ENCODE measurements around the gene IFI16. TPM values are rescaled to one million over a fixed set of nuclear protein-coding genes. Genes with fewer than 3 reads are reported as not detected.

Gene IFI16
- total RNA-seq, 5 donors from 2014 or later (not counting 1 experiment from before 2014, with no cell fraction given) = 78.7 to 123 (median 106) TPM

DNA sequence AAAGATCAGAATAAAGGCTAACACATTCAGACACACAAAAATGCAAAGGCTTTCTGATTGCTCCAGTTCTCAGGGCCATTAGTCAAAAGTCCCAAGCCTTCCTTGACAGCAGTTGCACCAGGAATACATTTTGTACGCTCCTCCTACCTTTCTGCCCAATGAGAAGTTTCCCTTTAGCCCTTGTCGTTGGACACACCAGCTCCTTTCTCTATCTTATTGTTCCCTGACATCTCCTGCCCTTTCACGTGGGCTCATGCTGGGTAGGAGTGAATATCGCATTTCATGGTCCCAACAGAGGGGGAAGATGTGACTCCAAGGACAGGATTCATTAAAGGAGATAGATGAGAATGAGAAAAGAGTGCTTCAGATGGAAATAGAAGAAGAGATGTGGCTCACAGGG lies 33.5 kb upstream of the IFI16 start:
- Mint-ChIP-seq H3K27ac (no peak overlapping the region), H3K4me1 (peaks cover 0 to 15% (median 0%) of the 10 kb centered on the region in 3 donors), H3K36me3 (peaks cover 71% of the 10 kb centered on the region), H3K27me3 (no peaks in the 10 kb centered on the region), H3K9me3 (peaks cover 4 to 14% (median 10%) of the 10 kb centered on the region in 3 donors), H3K4me3 (no peak overlapping the region)
- H3K9me3 ChIP-seq = no peaks in the 10 kb centered on the region
- no peak overlapping the region for H3K27ac ChIP-seq (ENCODE audit: low read length)
- H3K27me3 ChIP-seq (replicated peaks in 1 of 2; ENCODE audit: control insufficient read depth in 2 of 2, extremely low read depth in 1 of 2, insufficient read depth in 2 of 2, low read length in 1 of 2) = no peaks in the 10 kb centered on the region
- no peak for ATAC-seq (replicated peaks in 1 of 4)
- H3K36me3 ChIP-seq (ENCODE audit: control insufficient read depth in 2 of 2, extremely low read depth in 1 of 2, insufficient read depth in 1 of 2, low read length in 1 of 2) = peaks cover 0 to 22% of the 10 kb centered on the region in 2 donors
- H3K4me3 ChIP-seq (ENCODE audit: control insufficient read depth in 1 of 2, extremely low read depth in 1 of 2, low read length in 1 of 2) = no peak overlapping the region
- 83% methylated on average over 2 of the region's 4 CpGs for WGBS (ENCODE audit: insufficient coverage)
- CTCF ChIA-PET = no interaction called here
- POLR2A ChIA-PET = no interaction called here
- H3K4me1 ChIP-seq (ENCODE audit: control insufficient read depth in 1 of 2, extremely low read depth in 1 of 2, insufficient read depth in 2 of 2, low read length in 2 of 2) = no peaks in the 10 kb centered on the region
- DNase-seq = no peak

DNA sequence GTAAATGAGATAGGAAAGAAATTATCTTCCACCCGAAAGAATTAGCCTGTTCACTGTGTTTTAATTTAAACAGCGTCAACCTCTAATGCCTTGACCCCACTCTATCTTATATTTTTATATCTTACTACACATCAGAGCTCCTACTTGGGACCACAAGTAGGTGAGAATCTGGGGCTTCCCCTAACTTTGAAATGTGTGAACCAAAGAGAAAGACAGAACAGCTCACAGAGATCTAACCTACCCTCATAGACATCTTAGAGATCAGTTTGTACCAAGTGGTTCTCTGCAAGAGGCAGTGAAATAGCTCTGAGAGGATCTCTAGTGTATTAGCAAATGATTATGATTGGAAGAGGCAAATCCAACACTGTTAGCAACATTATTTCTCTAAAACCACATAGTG lies 31.0 kb upstream of the IFI16 start:
- WGBS (ENCODE audit: insufficient coverage) = no CpG with 5 or more reads among the region's 2 CpGs
- H3K27ac Mint-ChIP-seq = no peak overlapping the region
- Histone ChIP-seq H3K4me1 (ENCODE audit: control insufficient read depth in 1 of 2, extremely low read depth in 1 of 2, insufficient read depth in 2 of 2, low read length in 2 of 2) (no peaks in the 10 kb centered on the region), H3K36me3 (ENCODE audit: control insufficient read depth in 2 of 2, extremely low read depth in 1 of 2, insufficient read depth in 1 of 2, low read length in 1 of 2) (peaks cover 0 to 22% of the 10 kb centered on the region in 2 donors), H3K9me3 (no peaks in the 10 kb centered on the region), H3K27me3 (replicated peaks in 1 of 2; ENCODE audit: control insufficient read depth in 2 of 2, extremely low read depth in 1 of 2, insufficient read depth in 2 of 2, low read length in 1 of 2) (no peaks in the 10 kb centered on the region), H3K4me3 (ENCODE audit: control insufficient read depth in 1 of 2, extremely low read depth in 1 of 2, low read length in 1 of 2) (no peak overlapping the region), H3K27ac (ENCODE audit: low read length) (peak overlapping the region; percentile 3)
- DNase-seq (peak in 3 of 35 experiments; percentile 3 to 58 (median 7)), ATAC-seq (replicated peaks in 1 of 4) (peak in 3 of 4 experiments; percentile 41 to 76 (median 68))
- H3K4me1 Mint-ChIP-seq = peaks cover 0 to 13% (median 2%) of the 10 kb centered on the region in 3 donors
- H3K4me3 Mint-ChIP-seq = no peak overlapping the region
- peaks cover 6 to 33% (median 27%) of the 10 kb centered on the region in 3 donors for H3K9me3 Mint-ChIP-seq
- H3K36me3 Mint-ChIP-seq = peaks cover 79% of the 10 kb centered on the region
- ChIA-PET CTCF (interaction anchor here in 1 of 2 donors (0.6 to 1.1 kb wide), 4 partner anchors 20 to 184 kb away, joined by 3 to 5 read pairs (median 4); no protein-coding TSS in a partner anchor), POLR2A (interaction anchor here in 1 of 2 donors (0.6 kb wide), 1 partner anchor 861 kb away, joined by 6 read pairs; no protein-coding TSS in a partner anchor)
- no peaks in the 10 kb centered on the region for H3K27me3 Mint-ChIP-seq

DNA sequence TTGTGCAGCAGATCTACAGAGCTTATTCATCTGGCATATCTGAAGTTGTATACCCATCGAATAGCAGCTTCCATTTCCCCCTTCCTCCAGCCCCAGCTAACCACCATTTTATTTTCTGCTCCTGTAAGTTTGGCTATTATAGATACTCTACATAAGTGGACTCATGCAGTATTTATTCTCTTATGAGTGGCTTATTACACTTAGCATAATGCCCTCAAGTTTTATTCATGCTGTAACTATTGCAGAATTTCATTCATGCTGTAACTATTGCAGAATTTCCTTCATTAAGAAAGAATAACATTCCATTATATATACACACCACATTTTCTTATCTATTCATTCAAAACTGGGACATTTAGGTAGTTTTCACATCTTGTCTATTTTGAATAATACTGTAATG lies 30.5 kb upstream of the IFI16 start:
- no CpG with 5 or more reads among the region's 1 CpG for WGBS (ENCODE audit: insufficient coverage)
- POLR2A ChIA-PET = no interaction called here
- peaks cover 0 to 17% of the 10 kb centered on the region in 2 donors for H3K36me3 ChIP-seq (ENCODE audit: control insufficient read depth in 2 of 2, extremely low read depth in 1 of 2, insufficient read depth in 1 of 2, low read length in 1 of 2)
- no peak overlapping the region for H3K27ac ChIP-seq (ENCODE audit: low read length)
- H3K4me3 ChIP-seq (ENCODE audit: control insufficient read depth in 1 of 2, extremely low read depth in 1 of 2, low read length in 1 of 2) = no peak overlapping the region
- ATAC-seq (replicated peaks in 1 of 4) = no peak
- peaks cover 0 to 15% (median 2%) of the 10 kb centered on the region in 3 donors for H3K4me1 Mint-ChIP-seq
- H3K9me3 Mint-ChIP-seq = peaks cover 6 to 37% (median 29%) of the 10 kb centered on the region in 3 donors
- H3K27ac Mint-ChIP-seq = no peak overlapping the region
- CTCF ChIA-PET = interaction anchor here in 1 of 2 donors (1.1 kb wide), 2 partner anchors 29 to 184 kb away, joined by 3 to 5 read pairs; no protein-coding TSS in a partner anchor
- H3K27me3 ChIP-seq (replicated peaks in 1 of 2; ENCODE audit: control insufficient read depth in 2 of 2, extremely low read depth in 1 of 2, insufficient read depth in 2 of 2, low read length in 1 of 2) = no peaks in the 10 kb centered on the region
- H3K27me3 Mint-ChIP-seq = no peaks in the 10 kb centered on the region
- DNase-seq = no peak
- no peak overlapping the region for H3K4me3 Mint-ChIP-seq
- H3K4me1 ChIP-seq (ENCODE audit: control insufficient read depth in 1 of 2, extremely low read depth in 1 of 2, insufficient read depth in 2 of 2, low read length in 2 of 2) = no peaks in the 10 kb centered on the region
- H3K36me3 Mint-ChIP-seq = peaks cover 79% of the 10 kb centered on the region
- H3K9me3 ChIP-seq = no peaks in the 10 kb centered on the region

DNA sequence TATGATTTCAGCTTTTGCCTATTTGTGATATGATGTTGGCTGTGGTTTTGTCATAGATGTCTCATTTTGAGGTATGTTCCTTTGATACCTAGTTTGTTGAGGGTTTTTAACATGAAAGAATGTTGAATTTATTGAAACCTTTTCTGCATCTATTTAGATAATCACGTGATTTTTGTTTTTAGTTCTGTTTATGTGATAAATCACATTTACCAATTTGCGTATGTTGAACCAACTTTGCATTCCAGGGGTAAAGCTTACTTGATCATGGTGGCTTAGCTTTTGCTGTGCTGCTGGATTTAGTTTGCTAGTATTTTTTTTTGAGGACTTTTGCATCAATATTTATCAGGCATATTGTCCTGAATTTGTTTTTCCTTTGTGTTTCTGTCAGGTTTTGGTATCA lies 26.5 kb upstream of the IFI16 start:
- CTCF ChIA-PET = no interaction called here

DNA sequence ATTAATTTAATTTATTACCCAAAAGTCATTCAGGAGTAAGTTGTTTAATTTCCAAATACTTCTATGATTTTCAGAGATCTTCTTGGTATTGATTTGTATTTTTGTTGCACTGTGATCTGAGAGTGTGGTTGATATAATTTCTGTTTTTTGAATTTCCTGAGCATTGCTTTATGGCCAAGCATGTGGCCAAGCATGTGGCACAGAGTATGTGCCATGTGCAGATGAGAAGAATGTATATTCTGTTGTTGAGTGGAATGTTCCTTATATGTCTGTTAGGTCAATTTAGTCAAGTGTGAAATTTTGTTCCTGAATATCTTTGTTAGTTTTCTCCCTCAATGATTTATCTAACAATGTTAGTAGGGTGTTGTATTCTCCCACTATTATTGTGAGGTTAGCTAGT lies 25.3 kb upstream of the IFI16 start:
- H3K4me3 Mint-ChIP-seq = no peak overlapping the region
- peaks cover 0 to 19% (median 10%) of the 10 kb centered on the region in 3 donors for H3K4me1 Mint-ChIP-seq
- H3K27ac Mint-ChIP-seq = no peak overlapping the region
- POLR2A ChIA-PET = interaction anchor here in 1 of 2 donors (0.6 kb wide), 1 partner anchor 25 kb away, joined by 4 read pairs; no protein-coding TSS in a partner anchor
- H3K27me3 ChIP-seq (replicated peaks in 1 of 2; ENCODE audit: control insufficient read depth in 2 of 2, extremely low read depth in 1 of 2, insufficient read depth in 2 of 2, low read length in 1 of 2) = no peaks in the 10 kb centered on the region
- no peaks in the 10 kb centered on the region for H3K27me3 Mint-ChIP-seq
- peaks cover 0 to 4% of the 10 kb centered on the region in 2 experiments for H3K4me1 ChIP-seq (ENCODE audit: control insufficient read depth in 1 of 2, extremely low read depth in 1 of 2, insufficient read depth in 2 of 2, low read length in 2 of 2)
- no peak overlapping the region for H3K4me3 ChIP-seq (ENCODE audit: control insufficient read depth in 1 of 2, extremely low read depth in 1 of 2, low read length in 1 of 2)
- CTCF ChIA-PET = no interaction called here
- DNase-seq = no peak
- no peak overlapping the region for H3K27ac ChIP-seq (ENCODE audit: low read length)
- no peak for ATAC-seq (replicated peaks in 1 of 4)
- no peaks in the 10 kb centered on the region for H3K9me3 ChIP-seq
- peaks cover 6 to 43% (median 28%) of the 10 kb centered on the region in 3 donors for H3K9me3 Mint-ChIP-seq
- peaks cover 77% of the 10 kb centered on the region for H3K36me3 Mint-ChIP-seq
- H3K36me3 ChIP-seq (ENCODE audit: control insufficient read depth in 2 of 2, extremely low read depth in 1 of 2, insufficient read depth in 1 of 2, low read length in 1 of 2) = peaks cover 0 to 11% of the 10 kb centered on the region in 2 donors

More for the DNA sequence above, 26.5 kb upstream of the IFI16 start:
- H3K9me3 Mint-ChIP-seq = peaks cover 6 to 49% (median 33%) of the 10 kb centered on the region in 3 donors
- H3K36me3 Mint-ChIP-seq = peaks cover 76% of the 10 kb centered on the region
- Histone ChIP-seq H3K4me1 (ENCODE audit: control insufficient read depth in 1 of 2, extremely low read depth in 1 of 2, insufficient read depth in 2 of 2, low read length in 2 of 2) (peaks cover 0 to 4% of the 10 kb centered on the region in 2 experiments), H3K36me3 (ENCODE audit: control insufficient read depth in 2 of 2, extremely low read depth in 1 of 2, insufficient read depth in 1 of 2, low read length in 1 of 2) (peaks cover 0 to 13% of the 10 kb centered on the region in 2 donors), H3K27me3 (replicated peaks in 1 of 2; ENCODE audit: control insufficient read depth in 2 of 2, extremely low read depth in 1 of 2, insufficient read depth in 2 of 2, low read length in 1 of 2) (no peaks in the 10 kb centered on the region), H3K4me3 (ENCODE audit: control insufficient read depth in 1 of 2, extremely low read depth in 1 of 2, low read length in 1 of 2) (no peak overlapping the region), H3K9me3 (no peaks in the 10 kb centered on the region), H3K27ac (ENCODE audit: low read length) (no peak overlapping the region)
- H3K4me1 Mint-ChIP-seq = peaks cover 0 to 22% (median 5%) of the 10 kb centered on the region in 3 donors
- no peak overlapping the region for H3K4me3 Mint-ChIP-seq
- no peak for ATAC-seq (replicated peaks in 1 of 4)
- H3K27ac Mint-ChIP-seq = no peak overlapping the region
- no CpG with 5 or more reads among the region's 2 CpGs for WGBS (ENCODE audit: insufficient coverage)
- no peaks in the 10 kb centered on the region for H3K27me3 Mint-ChIP-seq
- DNase-seq = no peak
- POLR2A ChIA-PET = no interaction called here

DNA sequence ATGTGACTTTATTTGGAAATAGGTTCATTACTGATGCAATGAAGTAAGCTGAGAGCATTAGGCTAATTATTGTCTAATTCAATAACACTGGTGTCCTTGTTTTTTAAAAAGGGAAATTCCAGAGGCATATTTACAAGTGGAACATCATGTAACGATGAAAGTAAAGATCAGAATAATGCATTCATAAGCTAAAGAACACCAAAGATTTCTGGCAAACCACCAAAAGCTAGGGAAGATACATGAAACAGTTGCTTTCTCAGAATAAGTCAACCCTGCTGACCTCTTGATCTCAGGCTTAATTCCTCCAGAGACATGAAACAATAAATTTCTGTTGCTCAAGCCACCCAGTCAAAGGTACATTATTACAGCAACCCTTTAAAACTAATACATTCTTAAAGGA lies 20.3 kb upstream of the IFI16 start:
- ATAC-seq (replicated peaks in 1 of 4) (no peak), DNase-seq (no peak)
- Histone ChIP-seq H3K27ac (ENCODE audit: low read length) (no peak overlapping the region), H3K4me1 (ENCODE audit: control insufficient read depth in 1 of 2, extremely low read depth in 1 of 2, insufficient read depth in 2 of 2, low read length in 2 of 2) (peaks cover 0 to 4% of the 10 kb centered on the region in 2 experiments), H3K36me3 (ENCODE audit: control insufficient read depth in 2 of 2, extremely low read depth in 1 of 2, insufficient read depth in 1 of 2, low read length in 1 of 2) (peaks cover 0 to 23% of the 10 kb centered on the region in 2 donors), H3K9me3 (no peaks in the 10 kb centered on the region), H3K4me3 (ENCODE audit: control insufficient read depth in 1 of 2, extremely low read depth in 1 of 2, low read length in 1 of 2) (no peak overlapping the region), H3K27me3 (replicated peaks in 1 of 2; ENCODE audit: control insufficient read depth in 2 of 2, extremely low read depth in 1 of 2, insufficient read depth in 2 of 2, low read length in 1 of 2) (no peaks in the 10 kb centered on the region)
- WGBS (ENCODE audit: insufficient coverage) = 83% methylated on average over 1 of the region's 1 CpG
- Mint-ChIP-seq H3K27ac (no peak overlapping the region), H3K9me3 (peaks cover 0 to 28% (median 2%) of the 10 kb centered on the region in 3 donors), H3K27me3 (no peaks in the 10 kb centered on the region), H3K4me1 (peaks cover 0 to 15% (median 13%) of the 10 kb centered on the region in 3 donors), H3K4me3 (no peak overlapping the region), H3K36me3 (peaks cover 79% of the 10 kb centered on the region)
- CTCF ChIA-PET = no interaction called here
- POLR2A ChIA-PET = no interaction called here
